ENCODE measurements around the gene ITPR1. TPM values are rescaled to one million over a fixed set of nuclear protein-coding genes. Genes with fewer than 3 reads are reported as not detected.

The ITPR1 gene
- total RNA-seq, 4 donors from 2014 or later, result 56.1 to 71.2 (median 61.9) TPM

GRCh38 chr3:4822568-4822967 is 329.4 kb downstream of the ITPR1 start:
- WGBS, 2 donors, result 70 to 73% methylated on average over 6 of the region's 6 CpGs
- H3K4me3 ChIP-seq, result no peak overlapping the region
- no peak for DNase-seq (ENCODE audit: low spot score in 2 of 2)
- no peaks in the 10 kb centered on the region for H3K27me3 ChIP-seq
- peak overlapping the region in 3 of 4 donors; percentile 2 to 38 (median 10) for H3K27ac ChIP-seq
- H3K36me3 ChIP-seq, result peaks cover 0 to 21% (median 0%) of the 10 kb centered on the region in 3 donors
- H3K4me1 ChIP-seq, result peaks cover 0 to 49% (median 43%) of the 10 kb centered on the region in 4 donors
- no peaks in the 10 kb centered on the region for H3K9me3 ChIP-seq
- TF ChIP-seq CTCF (IDR thresholded peaks at IDR 0.05) (no peak), EP300 (IDR thresholded peaks at IDR 0.05) (no peak)

GRCh38 chr3:4823385-4823784 is 330.2 kb downstream of the ITPR1 start:
- WGBS, 2 donors, result 90 to 96% methylated on average over 1 of the region's 1 CpG
- Histone ChIP-seq H3K27ac (peak overlapping the region in 3 of 4 donors; percentile 75 to 91 (median 89)), H3K27me3 (no peaks in the 10 kb centered on the region), H3K36me3 (peaks cover 0 to 13% (median 0%) of the 10 kb centered on the region in 3 donors), H3K4me3 (no peak overlapping the region), H3K9me3 (no peaks in the 10 kb centered on the region), H3K4me1 (peaks cover 0 to 57% (median 50%) of the 10 kb centered on the region in 4 donors)
- no peak for DNase-seq (ENCODE audit: low spot score in 2 of 2)
- TF ChIP-seq CTCF (IDR thresholded peaks at IDR 0.05), result no peak
- no peak for TF ChIP-seq EP300 (IDR thresholded peaks at IDR 0.05)
- TF ChIP-seq POLR2A (IDR thresholded peaks at IDR 0.05), result no peak

- no peaks in the 10 kb centered on the region for H3K9me3 ChIP-seq
- no peak overlapping the region for H3K4me3 ChIP-seq
- no peak for TF ChIP-seq POLR2A (IDR thresholded peaks at IDR 0.05)
- no peak for TF ChIP-seq EP300 (IDR thresholded peaks at IDR 0.05)
- no peak for TF ChIP-seq CTCF (IDR thresholded peaks at IDR 0.05)
- H3K36me3 ChIP-seq, result peaks cover 0 to 4% (median 0%) of the 10 kb centered on the region in 3 donors
- no peak for DNase-seq (ENCODE audit: low spot score in 2 of 2)
- no peaks in the 10 kb centered on the region for H3K27me3 ChIP-seq
- H3K27ac ChIP-seq, result peak overlapping the region; percentile 75 to 91 (median 86)
- peaks cover 0 to 66% (median 57%) of the 10 kb centered on the region in 4 donors for H3K4me1 ChIP-seq
- 81 to 85% methylated on average over 26 of the region's 26 CpGs for WGBS, 2 donors
These were observed 331.1 kb downstream of the ITPR1 start for GRCh38 chr3:4823986-4824925.

- 14 to 22% methylated on average over 3 of the region's 3 CpGs for WGBS, 2 donors
- Histone ChIP-seq H3K27me3 (no peaks in the 10 kb centered on the region), H3K36me3 (no peaks in the 10 kb centered on the region), H3K4me3 (no peak overlapping the region), H3K9me3 (no peaks in the 10 kb centered on the region), H3K27ac (peak overlapping the region; percentile 75 to 91 (median 86)), H3K4me1 (peaks cover 0 to 71% (median 57%) of the 10 kb centered on the region in 4 donors)
- TF ChIP-seq CTCF (IDR thresholded peaks at IDR 0.05) (no peak), EP300 (IDR thresholded peaks at IDR 0.05) (no peak), POLR2A (IDR thresholded peaks at IDR 0.05) (no peak)
- no peak for DNase-seq (ENCODE audit: low spot score in 2 of 2)
These were observed 331.8 kb downstream of the ITPR1 start for GRCh38 chr3:4824926-4825325.
